HG02759 (cell line): Measurements from ENCODE around the gene PSMG3.
"Not testable (repeated sequence)": the region's sequence is repeated elsewhere in the genome, so short reads cannot be mapped to it uniquely, and the experiment has no call there.

ENCODE experiments used
- ATAC-seq: cut with Tn5 transposase; IDR thresholded peaks from one replicate; pipeline ENCODE4 v1.9.1; 2021; ENCODE audit warnings: mild to moderate bottlenecking, moderate library complexity; ENCODE audit not compliant: unreplicated experiment

The PSMG3 gene

DNA sequence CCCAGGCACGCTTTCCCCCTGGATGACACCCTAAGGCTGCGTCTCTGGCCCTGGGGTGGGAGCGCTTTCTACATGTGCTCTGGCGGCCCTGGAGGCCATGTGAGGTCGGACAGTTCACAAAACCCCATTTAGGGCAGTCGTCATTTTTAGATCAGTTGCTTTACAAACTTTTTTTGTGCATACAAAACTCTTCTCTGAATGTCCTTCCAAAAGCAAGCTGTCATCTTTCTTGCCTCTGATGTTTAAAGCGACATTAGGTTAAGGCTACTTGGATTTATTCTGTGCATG is 33.4 kb downstream of the PSMG3 start:
- ATAC-seq, result no peak

DNA sequence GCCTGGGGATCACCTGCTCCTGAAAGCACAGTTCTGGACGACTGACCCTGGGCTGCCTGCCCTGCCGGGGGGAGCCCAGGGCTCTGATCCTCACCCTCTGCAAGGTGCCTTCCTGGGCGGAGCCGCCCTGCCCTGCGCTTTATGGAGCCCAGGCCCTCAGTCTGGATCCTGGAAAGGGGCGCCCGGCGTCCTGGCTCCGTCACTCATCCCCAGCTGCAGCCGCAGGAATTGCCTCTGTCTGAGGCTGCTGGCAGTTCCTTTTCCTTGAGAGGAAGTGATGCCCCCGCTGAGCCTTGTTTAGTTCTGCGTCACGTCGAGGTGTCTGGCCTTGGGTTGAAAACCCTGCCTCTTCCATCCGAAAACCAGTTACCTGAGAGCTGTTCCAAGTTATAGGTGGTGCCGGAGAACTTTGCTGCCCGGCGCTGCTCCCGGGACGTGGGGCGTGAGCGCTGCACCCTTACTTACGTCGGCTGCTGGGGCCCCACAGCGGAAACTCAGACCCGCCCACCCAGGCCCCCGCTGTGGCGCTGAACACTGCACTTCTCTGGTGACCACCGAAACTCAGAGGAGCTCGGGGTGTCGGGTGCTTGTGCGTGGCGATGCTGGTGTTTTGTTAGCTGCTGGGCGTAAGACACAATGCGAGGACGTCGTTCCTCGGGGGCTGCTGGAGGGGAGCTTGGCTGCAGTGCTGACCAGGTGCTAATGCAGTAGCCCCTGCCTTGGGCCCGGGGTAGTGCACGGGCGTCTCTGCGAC is 34.0 kb downstream of the PSMG3 start:
- ATAC-seq, result no peak

DNA sequence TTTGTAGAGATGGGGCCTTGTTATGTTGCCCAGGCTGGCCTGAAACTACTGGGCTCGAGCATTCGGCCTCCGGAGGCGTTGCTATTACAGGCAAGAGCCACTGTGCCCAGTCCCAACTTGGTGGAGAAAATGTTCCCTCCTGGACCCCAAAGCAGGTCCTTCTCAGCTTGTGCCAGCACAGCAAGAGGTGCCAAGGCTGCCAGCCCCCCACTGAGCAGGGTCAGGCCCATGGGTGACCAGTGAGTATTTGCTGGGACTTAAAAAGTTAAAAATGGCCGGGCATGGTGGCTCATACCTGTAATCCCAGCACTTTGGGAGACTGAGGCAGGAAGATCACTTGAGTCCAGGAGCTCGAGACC is 34.8 kb downstream of the PSMG3 start:
- ATAC-seq, result no peak

DNA sequence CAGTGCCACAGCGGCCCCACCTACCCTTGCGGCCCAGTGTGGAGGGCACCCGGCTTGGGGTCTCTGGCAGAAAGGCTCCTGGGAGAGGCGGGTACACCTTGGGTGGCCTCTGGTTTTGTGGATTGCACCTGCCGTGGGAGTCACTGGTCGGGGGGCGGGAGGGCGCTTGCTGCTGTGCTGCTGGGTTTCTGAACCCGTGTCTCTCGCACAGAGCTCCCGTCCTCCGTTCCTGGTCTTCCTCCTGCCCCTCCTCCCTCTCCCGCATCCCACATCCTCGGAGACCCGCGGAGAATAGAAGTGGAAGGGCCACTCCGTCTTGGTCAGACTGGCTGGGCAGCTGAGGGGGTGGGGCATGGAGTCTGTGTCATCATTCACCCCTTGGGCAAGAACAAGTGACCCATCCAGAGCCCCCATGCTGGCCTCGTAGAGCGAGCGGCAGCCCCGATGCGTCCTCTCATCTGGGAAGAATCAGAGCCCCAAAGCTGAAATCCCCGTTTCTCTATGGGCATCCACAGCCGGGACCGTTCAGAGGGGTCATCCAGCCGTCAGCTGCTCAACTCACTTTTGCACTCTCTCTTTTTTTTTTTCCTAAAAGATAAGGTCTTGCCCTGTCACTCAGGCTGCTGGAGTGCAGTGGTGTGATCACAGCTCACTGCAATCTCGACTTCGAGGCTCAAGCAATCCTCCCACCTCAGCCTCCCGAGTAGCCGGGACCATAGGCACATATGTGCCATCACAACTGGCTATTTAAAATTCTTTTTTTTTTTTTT is 35.3 kb downstream of the PSMG3 start:
- ATAC-seq, result no peak

DNA sequence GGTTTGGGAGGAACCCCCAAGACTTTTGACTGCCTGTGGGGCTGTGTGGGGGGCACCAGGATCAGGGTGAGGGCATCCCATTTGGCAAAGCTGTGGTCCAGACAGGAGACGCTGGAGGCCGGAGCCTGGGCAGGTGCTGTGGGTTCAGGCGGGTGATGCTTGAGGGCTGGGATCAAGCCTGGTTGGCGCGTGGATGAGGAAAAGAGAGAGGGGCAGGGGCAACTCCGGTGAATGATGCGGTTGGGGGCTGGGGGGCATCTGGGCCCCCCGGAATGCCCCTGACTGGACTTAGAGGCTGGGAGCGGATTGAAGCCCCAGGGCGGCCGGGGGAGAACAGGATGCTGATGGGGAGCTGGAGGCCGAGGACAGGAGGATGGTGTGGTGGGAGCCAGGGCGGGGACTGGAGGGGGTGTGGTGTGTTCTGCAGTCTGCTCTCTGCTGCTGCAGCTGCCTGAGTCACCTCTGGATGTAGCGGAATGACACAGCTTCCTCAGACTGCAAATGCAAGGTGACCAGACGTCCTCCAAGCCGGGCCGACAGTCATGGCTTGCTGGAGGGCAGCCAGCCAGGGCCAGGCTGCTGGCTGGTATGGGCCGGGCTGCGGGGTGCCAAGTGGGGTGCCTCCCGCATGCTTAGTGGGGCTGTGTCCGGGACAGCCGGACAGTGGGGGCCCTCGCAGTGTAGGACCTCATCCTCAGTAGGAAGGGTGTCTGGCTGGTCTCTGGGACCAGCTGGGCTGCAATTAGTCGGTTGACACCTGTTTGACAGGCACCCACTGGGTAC is 36.1 kb downstream of the PSMG3 start:
- ATAC-seq, result no peak

DNA sequence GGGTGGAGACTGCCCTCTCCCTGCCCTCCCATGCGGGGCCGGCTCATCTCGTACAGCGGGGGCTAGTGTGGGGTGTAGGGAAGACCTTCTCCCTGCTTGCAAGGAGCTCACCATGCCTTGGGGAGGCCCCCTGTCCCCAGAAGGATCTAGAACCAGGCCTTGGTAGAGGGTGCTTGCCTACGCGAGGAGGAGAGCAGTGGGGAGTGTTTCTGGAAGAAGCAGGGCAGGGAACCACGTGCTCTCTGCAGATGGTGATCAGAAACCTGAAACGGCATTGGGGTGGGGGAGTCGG is 36.6 kb downstream of the PSMG3 start:
- no peak for ATAC-seq

DNA sequence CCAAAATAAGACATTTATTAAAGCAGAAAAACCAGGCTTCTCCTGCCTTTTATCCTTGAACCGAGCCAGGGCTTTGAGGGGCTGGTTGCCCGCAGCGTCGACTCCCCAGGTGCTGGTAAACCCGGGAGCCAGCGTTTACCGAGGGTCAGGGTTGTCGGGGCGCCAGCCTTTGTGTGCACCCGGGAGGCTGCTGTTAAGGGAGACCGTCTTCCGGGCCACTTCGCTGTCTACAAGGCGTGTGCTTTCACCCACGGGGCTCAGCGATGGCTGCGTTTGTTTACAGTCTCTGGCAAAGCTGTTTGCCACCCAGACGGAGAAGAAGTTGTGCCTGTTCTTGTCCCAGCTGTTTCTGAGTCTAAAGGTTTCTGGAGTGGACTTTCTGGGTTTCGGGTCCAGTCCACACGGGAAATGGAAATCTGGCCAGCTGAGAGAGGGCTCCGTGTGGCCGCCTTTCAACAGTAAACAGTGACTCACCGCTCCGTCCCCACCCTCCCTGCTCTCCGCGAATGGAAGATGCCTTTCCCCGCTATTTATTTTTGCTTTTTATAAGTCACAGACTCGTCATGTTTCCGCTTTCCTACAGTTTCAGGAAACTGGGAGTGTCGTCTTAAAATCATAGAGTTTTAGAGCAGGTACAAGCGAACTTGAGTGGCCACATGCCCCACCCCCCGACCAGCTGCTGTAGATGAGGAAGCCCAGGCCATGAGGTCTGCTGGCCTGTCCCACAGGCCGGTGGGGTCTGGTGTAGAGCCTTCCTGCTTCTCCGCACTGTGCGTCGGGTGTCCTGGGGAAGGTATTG is 37.2 kb downstream of the PSMG3 start:
- ATAC-seq, result no peak

DNA sequence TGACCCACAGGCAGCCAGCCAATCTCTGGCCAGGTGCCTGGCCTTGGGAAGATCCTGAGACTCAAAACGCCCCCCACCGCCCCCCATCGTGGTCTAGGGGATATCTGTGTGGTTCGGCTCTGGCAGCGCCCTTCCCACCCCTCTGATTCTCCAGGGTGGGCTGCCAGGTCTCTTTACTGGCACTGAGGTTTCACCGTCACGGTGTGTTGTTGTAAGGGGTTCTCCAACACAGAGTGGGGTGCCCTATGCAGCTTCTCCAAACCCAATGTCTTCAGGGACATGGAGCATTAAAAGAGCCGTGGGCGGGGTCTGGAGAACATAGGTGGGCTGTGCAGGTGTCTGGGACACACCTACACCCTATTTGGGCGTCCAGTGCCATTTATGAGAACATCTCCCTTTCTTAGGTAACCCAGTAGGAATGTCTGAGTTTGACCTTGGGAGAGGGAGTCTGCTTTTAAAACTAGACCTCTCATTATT is 37.8 kb downstream of the PSMG3 start:
- ATAC-seq, result no peak

DNA sequence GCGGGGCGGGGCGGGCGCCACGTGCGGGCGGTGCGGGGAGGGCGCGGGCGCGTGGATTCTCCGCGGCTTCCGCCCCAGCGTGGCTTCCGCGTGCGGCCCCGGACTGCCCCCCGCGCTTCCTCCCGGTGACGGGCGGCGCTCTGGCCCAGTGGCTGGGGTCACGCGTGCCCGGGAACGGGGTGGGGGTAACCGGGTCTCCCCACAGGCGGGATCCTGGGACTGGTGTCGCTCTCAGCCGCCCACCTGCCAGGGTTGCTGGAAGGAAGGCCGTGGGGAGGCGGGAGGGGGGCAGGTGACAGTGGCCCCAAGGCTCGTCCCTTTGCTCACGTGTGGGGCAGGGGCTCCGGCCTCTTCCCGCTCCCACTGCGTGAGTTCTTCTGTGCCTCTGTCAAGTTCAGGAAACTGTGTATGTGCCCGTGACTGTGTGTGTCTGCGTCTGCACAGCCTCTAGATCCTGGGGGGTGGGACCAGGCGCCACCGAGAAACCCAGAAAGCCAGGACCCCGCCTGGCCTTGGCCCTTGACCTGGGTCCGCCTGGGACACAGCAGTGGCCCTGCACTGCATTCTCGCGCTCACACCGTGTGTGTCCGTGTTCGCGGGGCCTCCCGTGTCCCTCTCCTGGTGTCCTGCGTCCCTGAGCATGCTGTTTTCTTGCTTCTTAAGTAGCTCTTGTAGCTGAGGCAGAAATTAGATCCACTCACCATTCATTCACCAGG is 38.4 kb downstream of the PSMG3 start:
- peak; percentile 14 for ATAC-seq

DNA sequence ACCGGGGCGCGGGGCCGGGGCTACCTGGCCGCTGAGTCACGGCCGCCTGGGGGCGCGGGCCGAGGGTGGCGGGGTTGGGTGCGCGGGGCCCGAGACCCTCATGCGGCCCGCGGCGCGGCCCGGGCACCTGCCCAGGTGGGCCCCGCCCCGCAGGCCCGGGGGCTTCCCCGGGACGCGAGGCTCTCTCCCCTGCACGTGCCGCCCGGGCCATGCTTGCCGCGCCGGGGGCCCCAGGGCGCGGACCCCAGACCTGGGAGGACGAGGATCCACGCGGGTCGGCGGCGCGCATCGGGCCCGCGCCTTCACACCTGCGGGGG is 38.9 kb downstream of the PSMG3 start:
- peak; percentile 30 for ATAC-seq

DNA sequence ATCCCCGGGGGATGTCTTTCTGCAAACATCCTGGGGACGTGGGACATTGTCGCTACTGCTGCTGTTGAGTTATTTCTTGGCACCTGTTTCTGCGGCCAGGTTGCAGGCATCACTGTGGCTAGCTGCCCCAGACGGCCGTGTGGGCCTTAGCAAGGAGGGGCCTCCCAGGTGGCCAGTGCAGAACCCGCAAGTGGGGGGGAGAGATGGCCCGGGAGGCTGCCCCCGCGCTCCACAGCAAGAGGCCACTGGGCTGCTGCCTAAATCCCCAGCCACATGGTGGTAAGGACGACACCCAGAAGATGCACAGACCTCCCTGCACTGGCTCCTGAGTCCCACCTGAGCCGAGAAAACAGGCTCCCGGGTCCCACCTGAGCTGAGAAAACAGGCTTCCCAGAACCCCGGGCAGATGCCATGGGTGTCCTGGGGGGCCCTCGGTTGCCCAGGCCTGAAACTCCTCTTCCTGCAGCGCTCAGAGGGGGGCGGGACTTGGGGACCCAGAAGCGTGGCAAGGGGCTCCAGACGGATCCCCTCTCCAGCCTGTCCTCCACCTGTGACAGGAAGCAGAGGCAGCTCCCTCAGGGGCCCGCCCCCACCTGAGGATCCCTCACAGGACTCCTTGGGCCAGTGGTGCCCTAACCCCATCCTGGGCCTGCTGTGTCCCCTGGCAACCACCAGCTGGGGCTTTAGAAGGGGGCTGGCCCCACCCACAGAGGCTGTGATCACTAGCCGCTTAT is 40.3 kb downstream of the PSMG3 start:
- ATAC-seq, result no peak

DNA sequence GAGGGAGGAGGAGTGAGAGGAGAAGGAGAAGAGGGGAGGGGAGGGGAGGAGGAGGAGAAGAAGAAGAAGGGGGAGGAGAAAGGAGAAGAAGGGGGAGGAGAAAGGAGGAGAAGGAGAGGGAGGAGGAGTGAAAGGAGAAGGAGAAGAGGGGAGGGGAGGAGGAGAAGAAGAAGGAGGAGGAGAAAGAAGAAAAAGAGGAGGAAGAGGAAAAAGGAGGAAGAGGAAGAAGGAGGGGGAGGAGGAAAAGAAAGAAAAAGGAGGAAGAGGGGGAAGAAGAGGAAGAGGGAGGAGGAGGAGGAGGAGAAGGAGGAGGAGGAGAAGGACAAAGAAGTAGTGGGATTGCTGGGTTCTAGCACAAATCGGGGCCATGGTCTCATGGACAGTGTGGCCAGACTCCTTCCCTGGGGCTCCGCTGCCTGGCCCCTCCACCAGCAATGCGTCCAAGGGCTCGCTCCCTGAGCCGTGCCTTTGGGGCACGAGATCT is 43.5 kb downstream of the PSMG3 start:
- no peak for ATAC-seq

DNA sequence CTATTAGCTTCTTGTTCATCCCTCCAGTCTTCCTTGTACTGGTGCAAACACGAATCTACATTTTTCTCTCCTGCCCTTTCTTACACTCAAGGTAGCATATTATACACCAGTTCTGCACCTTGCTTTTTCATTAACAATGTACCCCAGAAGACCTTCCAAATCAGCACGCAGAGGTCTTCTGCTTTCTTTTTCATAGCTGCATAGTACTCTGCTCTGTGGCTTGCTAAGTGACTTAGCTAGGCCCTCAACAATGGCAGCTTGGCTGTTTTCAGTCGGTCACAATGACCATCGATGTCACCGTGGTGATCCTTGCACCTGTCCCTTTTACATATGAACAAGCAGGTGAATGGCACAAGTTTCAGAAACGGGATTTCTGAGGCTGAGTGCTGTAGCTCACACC is 44.4 kb downstream of the PSMG3 start:
- ATAC-seq, result no peak

DNA sequence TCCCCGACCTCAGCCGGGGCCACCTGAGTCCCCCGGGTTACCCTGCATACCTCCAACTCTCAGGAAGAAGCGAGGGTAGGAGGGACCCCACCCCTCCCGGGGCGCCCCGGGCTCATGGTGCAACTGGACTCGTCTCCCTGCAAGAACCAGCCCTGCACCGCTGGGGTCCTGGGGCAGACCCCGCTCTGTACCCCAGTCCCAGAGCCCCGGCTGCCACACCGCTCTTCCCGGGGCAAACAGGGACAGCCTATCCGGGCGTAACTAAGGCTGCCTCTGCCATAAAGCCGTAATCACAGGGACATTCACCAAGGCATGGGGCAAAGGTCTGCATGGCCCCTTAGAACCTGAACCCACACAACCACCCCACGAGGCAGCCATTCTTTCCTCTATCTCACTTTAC is 46.0 kb downstream of the PSMG3 start:
- no peak for ATAC-seq

DNA sequence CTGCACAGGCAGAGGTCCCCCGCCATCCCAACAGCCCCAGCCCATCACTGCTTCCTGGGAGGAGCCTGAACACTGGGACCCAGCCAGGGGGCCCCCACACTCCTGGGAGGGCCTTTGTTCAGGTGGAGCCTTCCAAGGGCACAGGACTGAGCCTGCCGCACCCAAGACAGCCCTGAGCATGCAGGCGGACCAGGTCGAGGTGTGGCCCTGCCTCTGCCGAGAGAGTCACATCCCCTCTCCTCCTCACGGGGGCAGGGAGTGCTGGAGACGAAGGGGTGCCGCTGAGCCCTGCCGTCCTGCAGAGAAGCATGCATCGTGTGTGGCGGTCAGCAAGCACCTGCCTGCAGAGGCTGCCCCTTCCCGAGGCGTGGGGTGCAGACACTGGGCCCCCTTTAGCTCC is 46.6 kb downstream of the PSMG3 start:
- no peak for ATAC-seq

DNA sequence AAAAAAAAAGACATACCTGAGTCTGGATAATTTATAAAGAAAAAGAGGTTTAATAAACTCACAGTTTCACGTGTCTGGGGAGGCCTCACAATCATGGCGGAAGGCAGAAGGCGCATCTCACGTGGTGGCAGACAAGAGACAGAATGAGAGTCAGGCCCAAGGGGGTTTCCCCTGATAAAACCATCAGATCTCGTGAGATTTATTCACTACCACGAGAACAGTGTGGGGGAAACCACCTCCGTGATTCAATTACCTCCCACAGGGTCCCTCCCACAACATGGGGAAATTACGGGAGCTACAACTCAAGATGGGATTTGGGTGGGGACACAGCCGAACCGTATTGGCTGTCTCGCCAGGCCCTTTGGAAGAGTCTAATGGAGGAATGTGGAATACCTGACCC is 48.4 kb downstream of the PSMG3 start:
- no peak for ATAC-seq

DNA sequence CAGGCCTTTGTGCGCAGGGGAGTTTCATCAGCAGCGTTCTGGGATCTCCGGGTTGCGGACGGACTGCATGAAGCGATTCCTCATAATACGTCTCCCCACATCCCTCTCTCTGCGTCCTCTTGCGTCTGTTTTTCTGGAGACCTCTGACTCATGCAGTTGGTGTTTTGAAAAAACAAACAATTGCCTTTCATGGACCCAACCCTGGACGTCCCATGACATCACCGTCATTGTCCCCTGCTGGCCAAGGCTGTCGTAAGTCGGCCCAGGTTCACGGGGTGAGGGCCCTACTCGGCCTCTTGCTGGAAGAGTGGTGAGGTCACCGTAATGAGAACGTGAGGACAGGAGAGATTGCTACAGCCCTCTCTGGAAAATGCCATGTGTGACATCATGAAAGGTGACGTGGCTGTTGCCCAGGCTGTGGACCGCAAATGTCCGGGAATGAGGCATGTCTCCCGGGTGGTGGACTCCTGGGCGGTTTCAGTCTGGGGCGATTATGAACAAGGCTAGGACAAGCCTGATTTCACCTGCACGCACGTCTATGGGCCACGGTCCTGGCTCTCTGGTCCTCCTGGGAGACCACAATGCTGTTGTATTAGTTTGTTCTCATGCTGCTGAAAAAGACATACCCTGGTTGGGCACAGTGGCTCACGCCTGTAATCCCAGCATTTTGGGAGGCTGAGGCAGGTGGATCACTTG is 49.1 kb downstream of the PSMG3 start:
- ATAC-seq, result no peak

DNA sequence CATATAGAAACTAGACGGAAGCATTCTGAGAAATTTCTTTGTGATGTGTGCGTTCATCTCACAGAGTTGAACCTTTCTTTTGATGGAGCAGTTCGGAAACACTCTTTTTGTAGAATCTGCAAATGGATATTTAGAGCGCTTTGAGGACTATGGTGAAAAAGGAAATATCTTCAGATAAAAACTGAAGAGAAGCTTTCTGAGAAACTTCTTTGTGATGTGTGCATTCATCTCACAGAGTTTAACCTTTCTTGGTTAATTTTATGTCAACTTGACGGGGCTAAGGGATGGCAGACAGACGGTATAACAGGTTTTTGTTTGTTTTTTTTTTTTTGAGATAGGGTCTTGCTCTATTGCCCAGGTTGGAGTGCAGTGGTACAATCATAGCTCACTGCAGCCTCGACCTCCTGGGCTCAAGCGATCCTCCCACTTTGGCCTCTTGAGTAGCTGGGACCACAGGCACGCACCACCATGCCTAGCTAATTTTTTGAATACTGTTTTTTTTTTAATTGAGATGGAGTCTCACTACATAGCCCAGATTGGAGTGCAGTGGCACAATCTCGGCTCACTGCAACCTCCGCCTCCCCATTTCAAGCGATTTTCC is 50.4 kb downstream of the PSMG3 start:
- ATAC-seq, result not testable (repeated sequence)
